Smooth muscle cell (in vitro differentiated cells): ENCODE data around the gene ACADSB. TPM values are rescaled to one million over a fixed set of nuclear protein-coding genes. Genes with fewer than 3 reads are reported as not detected.

Experiments used
- DNase-seq: peaks from one replicate; lab custom pipeline; 2025; ENCODE audit not compliant: unreplicated experiment; lab: John Stamatoyannopoulos, UW
- H2AFZ ChIP-seq: fragments of 200-600 bp; sonication (generic); 2 replicates; pipeline ENCODE4 v1.6.0; 2016; ENCODE audit warnings: antibody characterized with exemption, low read depth, mild to moderate bottlenecking
- H3F3A ChIP-seq: fragments of 200-600 bp; sonication (generic); 2 replicates; pipeline ENCODE4 v1.6.0; 2017; ENCODE audit warnings: antibody characterized with exemption, low read depth
- H3K27ac ChIP-seq: fragments of 200-600 bp; sonication (generic); 2 replicates; pipeline ENCODE4 v1.5.1; 2016; ENCODE audit warnings: low read depth, mild to moderate bottlenecking
- H3K27me3 ChIP-seq: fragments of 200-600 bp; sonication (generic); 2 replicates; pipeline ENCODE4 v1.6.1; 2016; ENCODE audit warnings: low read depth, mild to moderate bottlenecking
- H3K36me3 ChIP-seq: fragments of 200-600 bp; sonication (generic); 2 replicates; pipeline ENCODE4 v1.5.1; 2016; ENCODE audit warnings: low read depth
- H3K4me1 ChIP-seq: fragments of 200-600 bp; sonication (generic); 2 replicates; pipeline ENCODE4 v1.5.1; 2016; ENCODE audit warnings: low read depth
- H3K4me2 ChIP-seq: fragments of 200-600 bp; sonication (generic); 2 replicates; pipeline ENCODE4 v1.6.0; 2016; ENCODE audit warnings: mild to moderate bottlenecking
- H3K4me3 ChIP-seq: fragments of 200-600 bp; sonication (generic); 2 replicates; pipeline ENCODE4 v1.5.1; 2016; ENCODE audit warnings: mild to moderate bottlenecking
- H3K79me2 ChIP-seq: fragments of 200-600 bp; sonication (generic); 2 replicates; pipeline ENCODE4 v1.6.0; 2016; ENCODE audit warnings: low read depth, mild to moderate bottlenecking
- H3K9ac ChIP-seq: fragments of 200-600 bp; sonication (generic); 2 replicates; pipeline ENCODE4 v1.6.0; 2016; ENCODE audit warnings: low read depth
- H3K9me3 ChIP-seq: fragments of 200-600 bp; sonication (generic); replicated peaks from 2 replicates; pipeline ENCODE4 v1.5.1; 2016; ENCODE audit warnings: low read depth
- H4K20me1 ChIP-seq: fragments of 200-600 bp; sonication (generic); 2 replicates; pipeline ENCODE4 v1.6.0; 2016; ENCODE audit warnings: low read depth
- CTCF ChIP-seq: fragments of 200-600 bp; sonication (generic); IDR thresholded peaks from 2 replicates; pipeline ENCODE4 v1.5.1; 2017; ENCODE audit warnings: borderline replicate concordance, mild to moderate bottlenecking, antibody characterized with exemption; ENCODE audit not compliant: insufficient read depth, poor library complexity, severe bottlenecking
- WGBS: methylation state at CpG from one replicate; pipeline ENCODE4 v1.1.7; 2016; ENCODE audit warnings: low lambda C conversion rate; 5-methylcytosine and 5-hydroxymethylcytosine counted together
- polyA plus RNA-seq: library from polyadenylated mRNA; unstranded; fragments of >200 nt; fragmentation: Nextera tagmentation; extraction: Ambion mirVana; gene quantifications from 2 replicates; pipeline ENCODE4 v1.2.1, GENCODE V29; 2016
- total RNA-seq: library from RNA; depleted of rRNA; stranded (reverse); fragments of >200 nt; gene quantifications from 2 replicates; pipeline ENCODE4 v1.2.3, GENCODE V29; 2014

The ACADSB gene
- total and polyA plus RNA-seq, 2 experiments from 2014 or later = 2.9 to 3.2 TPM

GRCh38 chr10:123001370-123001769 lies 7.4 kb upstream of the ACADSB start:
- Histone ChIP-seq H4K20me1 (peaks cover 96% of the 10 kb centered on the region), H2AFZ (no peak overlapping the region), H3K27me3 (no peaks in the 10 kb centered on the region), H3F3A (no peaks in the 10 kb centered on the region), H3K9me3 (no peaks in the 10 kb centered on the region), H3K4me1 (no peaks in the 10 kb centered on the region), H3K36me3 (no peaks in the 10 kb centered on the region), H3K4me3 (no peak overlapping the region), H3K27ac (no peak overlapping the region), H3K9ac (no peak overlapping the region), H3K79me2 (peaks cover 60% of the 10 kb centered on the region), H3K4me2 (no peak overlapping the region)
- WGBS = 98% methylated on average over 2 of the region's 2 CpGs
- no peak for TF ChIP-seq CTCF
- no peak for DNase-seq

GRCh38 chr10:123004298-123004697 lies 4.5 kb upstream of the ACADSB start:
- H3K4me2 ChIP-seq = no peak overlapping the region
- WGBS = 43% methylated on average over 2 of the region's 2 CpGs
- H3K4me1 ChIP-seq = peaks cover 8% of the 10 kb centered on the region
- H2AFZ ChIP-seq = no peak overlapping the region
- TF ChIP-seq CTCF = no peak
- no peak overlapping the region for H3K4me3 ChIP-seq
- no peaks in the 10 kb centered on the region for H3K27me3 ChIP-seq
- DNase-seq = no peak
- no peaks in the 10 kb centered on the region for H3F3A ChIP-seq
- no peak overlapping the region for H3K9ac ChIP-seq
- H3K27ac ChIP-seq = no peak overlapping the region
- peaks cover 71% of the 10 kb centered on the region for H3K79me2 ChIP-seq
- H4K20me1 ChIP-seq = peaks cover 79% of the 10 kb centered on the region
- H3K36me3 ChIP-seq = no peaks in the 10 kb centered on the region
- H3K9me3 ChIP-seq = no peaks in the 10 kb centered on the region

- Histone ChIP-seq H3K27me3 (no peaks in the 10 kb centered on the region), H2AFZ (peak overlapping the region; percentile 92), H4K20me1 (peaks cover 48% of the 10 kb centered on the region), H3K4me1 (peaks cover 8% of the 10 kb centered on the region), H3K27ac (peak overlapping the region; percentile 87), H3F3A (no peaks in the 10 kb centered on the region), H3K9ac (peak overlapping the region; percentile 96), H3K4me3 (peak overlapping the region; percentile 92), H3K9me3 (no peaks in the 10 kb centered on the region), H3K79me2 (peaks cover 54% of the 10 kb centered on the region), H3K36me3 (no peaks in the 10 kb centered on the region), H3K4me2 (peak overlapping the region; percentile 95)
- DNase-seq = no peak
- WGBS = 6% methylated on average over 29 of the region's 30 CpGs
- TF ChIP-seq CTCF = no peak
Observed at GRCh38 chr10:123007558-123008354, 1.1 kb upstream of the ACADSB start.
